ENCODE data around the gene PAM.

Gene PAM

GRCh38 chr5:102835717-102836116 is 80.6 kb downstream of the PAM start:
- H3K9ac ChIP-seq (ENCODE audit: low read length) = no peak overlapping the region
- H3K9me3 ChIP-seq (ENCODE audit: control insufficient read depth, insufficient read depth, low read depth, low read length) = no peaks in the 10 kb centered on the region
- no peaks in the 10 kb centered on the region for H3K27me3 ChIP-seq (ENCODE audit: control insufficient read depth, insufficient read depth, low read length)
- H3K36me3 ChIP-seq (ENCODE audit: control insufficient read depth, insufficient read depth, low read length) = no peaks in the 10 kb centered on the region
- H3K4me3 ChIP-seq (ENCODE audit: low read depth, low read length) = no peak overlapping the region
- H3K27ac ChIP-seq (ENCODE audit: low read depth, low read length) = no peak overlapping the region
- H3K4me1 ChIP-seq (ENCODE audit: control insufficient read depth, insufficient read depth, low read length) = no peaks in the 10 kb centered on the region

GRCh38 chr5:102841021-102841420 is 85.9 kb downstream of the PAM start:
- no peak overlapping the region for H3K4me3 ChIP-seq (ENCODE audit: low read depth, low read length)
- no peaks in the 10 kb centered on the region for H3K36me3 ChIP-seq (ENCODE audit: control insufficient read depth, insufficient read depth, low read length)
- 0 out of 2 replicates have a peak, but pooled peaks cover 4% of the 10 kb centered on the region for H3K9me3 ChIP-seq (ENCODE audit: control insufficient read depth, insufficient read depth, low read depth, low read length)
- H3K27ac ChIP-seq (ENCODE audit: low read depth, low read length) = no peak overlapping the region
- no peaks in the 10 kb centered on the region for H3K27me3 ChIP-seq (ENCODE audit: control insufficient read depth, insufficient read depth, low read length)
- H3K4me1 ChIP-seq (ENCODE audit: control insufficient read depth, insufficient read depth, low read length) = no peaks in the 10 kb centered on the region
- H3K9ac ChIP-seq (ENCODE audit: low read length) = no peak overlapping the region

- Histone ChIP-seq H3K9ac (ENCODE audit: low read length) (no peak overlapping the region), H3K9me3 (ENCODE audit: control insufficient read depth, insufficient read depth, low read depth, low read length) (0 out of 2 replicates have a peak, but pooled peaks cover 4% of the 10 kb centered on the region), H3K4me1 (ENCODE audit: control insufficient read depth, insufficient read depth, low read length) (no peaks in the 10 kb centered on the region), H3K27ac (ENCODE audit: low read depth, low read length) (no peak overlapping the region), H3K36me3 (ENCODE audit: control insufficient read depth, insufficient read depth, low read length) (no peaks in the 10 kb centered on the region), H3K4me3 (ENCODE audit: low read depth, low read length) (no peak overlapping the region), H3K27me3 (ENCODE audit: control insufficient read depth, insufficient read depth, low read length) (no peaks in the 10 kb centered on the region)
These were observed 88.9 kb downstream of the PAM start for GRCh38 chr5:102843997-102844396.

GRCh38 chr5:102845041-102845440 is 89.9 kb downstream of the PAM start:
- no peak overlapping the region for H3K4me3 ChIP-seq (ENCODE audit: low read depth, low read length)
- H3K9ac ChIP-seq (ENCODE audit: low read length) = no peak overlapping the region
- H3K27ac ChIP-seq (ENCODE audit: low read depth, low read length) = no peak overlapping the region
- H3K9me3 ChIP-seq (ENCODE audit: control insufficient read depth, insufficient read depth, low read depth, low read length) = 0 out of 2 replicates have a peak, but pooled peaks cover 4% of the 10 kb centered on the region
- H3K36me3 ChIP-seq (ENCODE audit: control insufficient read depth, insufficient read depth, low read length) = no peaks in the 10 kb centered on the region
- H3K27me3 ChIP-seq (ENCODE audit: control insufficient read depth, insufficient read depth, low read length) = no peaks in the 10 kb centered on the region
- no peaks in the 10 kb centered on the region for H3K4me1 ChIP-seq (ENCODE audit: control insufficient read depth, insufficient read depth, low read length)

- Histone ChIP-seq H3K4me3 (ENCODE audit: low read depth, low read length) (no peak overlapping the region), H3K4me1 (ENCODE audit: control insufficient read depth, insufficient read depth, low read length) (no peaks in the 10 kb centered on the region), H3K9ac (ENCODE audit: low read length) (no peak overlapping the region), H3K9me3 (ENCODE audit: control insufficient read depth, insufficient read depth, low read depth, low read length) (no peaks in the 10 kb centered on the region), H3K27me3 (ENCODE audit: control insufficient read depth, insufficient read depth, low read length) (no peaks in the 10 kb centered on the region), H3K27ac (ENCODE audit: low read depth, low read length) (no peak overlapping the region), H3K36me3 (ENCODE audit: control insufficient read depth, insufficient read depth, low read length) (no peaks in the 10 kb centered on the region)
These were observed 95.4 kb downstream of the PAM start for GRCh38 chr5:102850503-102850902.

GRCh38 chr5:102853680-102854079 is 98.6 kb downstream of the PAM start:
- Histone ChIP-seq H3K4me1 (ENCODE audit: control insufficient read depth, insufficient read depth, low read length) (no peaks in the 10 kb centered on the region), H3K36me3 (ENCODE audit: control insufficient read depth, insufficient read depth, low read length) (no peaks in the 10 kb centered on the region), H3K9ac (ENCODE audit: low read length) (no peak overlapping the region), H3K27ac (ENCODE audit: low read depth, low read length) (no peak overlapping the region), H3K4me3 (ENCODE audit: low read depth, low read length) (no peak overlapping the region), H3K27me3 (ENCODE audit: control insufficient read depth, insufficient read depth, low read length) (no peaks in the 10 kb centered on the region), H3K9me3 (ENCODE audit: control insufficient read depth, insufficient read depth, low read depth, low read length) (no peaks in the 10 kb centered on the region)

GRCh38 chr5:102855681-102856388 is 100.7 kb downstream of the PAM start:
- Histone ChIP-seq H3K9me3 (ENCODE audit: control insufficient read depth, insufficient read depth, low read depth, low read length) (no peaks in the 10 kb centered on the region), H3K27me3 (ENCODE audit: control insufficient read depth, insufficient read depth, low read length) (no peaks in the 10 kb centered on the region), H3K27ac (ENCODE audit: low read depth, low read length) (no peak overlapping the region), H3K36me3 (ENCODE audit: control insufficient read depth, insufficient read depth, low read length) (no peaks in the 10 kb centered on the region), H3K4me3 (ENCODE audit: low read depth, low read length) (no peak overlapping the region), H3K4me1 (ENCODE audit: control insufficient read depth, insufficient read depth, low read length) (no peaks in the 10 kb centered on the region), H3K9ac (ENCODE audit: low read length) (no peak overlapping the region)

GRCh38 chr5:102856389-102856777 is 101.3 kb downstream of the PAM start:
- H3K27ac ChIP-seq (ENCODE audit: low read depth, low read length) = no peak overlapping the region
- H3K27me3 ChIP-seq (ENCODE audit: control insufficient read depth, insufficient read depth, low read length) = no peaks in the 10 kb centered on the region
- H3K9ac ChIP-seq (ENCODE audit: low read length) = no peak overlapping the region
- no peaks in the 10 kb centered on the region for H3K36me3 ChIP-seq (ENCODE audit: control insufficient read depth, insufficient read depth, low read length)
- H3K4me1 ChIP-seq (ENCODE audit: control insufficient read depth, insufficient read depth, low read length) = no peaks in the 10 kb centered on the region
- no peak overlapping the region for H3K4me3 ChIP-seq (ENCODE audit: low read depth, low read length)
- H3K9me3 ChIP-seq (ENCODE audit: control insufficient read depth, insufficient read depth, low read depth, low read length) = no peaks in the 10 kb centered on the region

GRCh38 chr5:102857076-102857818 is 102.1 kb downstream of the PAM start:
- no peaks in the 10 kb centered on the region for H3K4me1 ChIP-seq (ENCODE audit: control insufficient read depth, insufficient read depth, low read length)
- no peaks in the 10 kb centered on the region for H3K36me3 ChIP-seq (ENCODE audit: control insufficient read depth, insufficient read depth, low read length)
- no peak overlapping the region for H3K9ac ChIP-seq (ENCODE audit: low read length)
- no peaks in the 10 kb centered on the region for H3K9me3 ChIP-seq (ENCODE audit: control insufficient read depth, insufficient read depth, low read depth, low read length)
- H3K27me3 ChIP-seq (ENCODE audit: control insufficient read depth, insufficient read depth, low read length) = no peaks in the 10 kb centered on the region
- H3K4me3 ChIP-seq (ENCODE audit: low read depth, low read length) = no peak overlapping the region
- H3K27ac ChIP-seq (ENCODE audit: low read depth, low read length) = no peak overlapping the region

- H3K27ac ChIP-seq (ENCODE audit: low read depth, low read length) = no peak overlapping the region
- H3K9me3 ChIP-seq (ENCODE audit: control insufficient read depth, insufficient read depth, low read depth, low read length) = no peaks in the 10 kb centered on the region
- no peaks in the 10 kb centered on the region for H3K36me3 ChIP-seq (ENCODE audit: control insufficient read depth, insufficient read depth, low read length)
- H3K9ac ChIP-seq (ENCODE audit: low read length) = no peak overlapping the region
- no peak overlapping the region for H3K4me3 ChIP-seq (ENCODE audit: low read depth, low read length)
- no peaks in the 10 kb centered on the region for H3K27me3 ChIP-seq (ENCODE audit: control insufficient read depth, insufficient read depth, low read length)
- no peaks in the 10 kb centered on the region for H3K4me1 ChIP-seq (ENCODE audit: control insufficient read depth, insufficient read depth, low read length)
These were observed 103.1 kb downstream of the PAM start for GRCh38 chr5:102858221-102858620.

GRCh38 chr5:102858808-102859207 is 103.7 kb downstream of the PAM start:
- H3K9me3 ChIP-seq (ENCODE audit: control insufficient read depth, insufficient read depth, low read depth, low read length) = no peaks in the 10 kb centered on the region
- H3K27ac ChIP-seq (ENCODE audit: low read depth, low read length) = no peak overlapping the region
- no peaks in the 10 kb centered on the region for H3K27me3 ChIP-seq (ENCODE audit: control insufficient read depth, insufficient read depth, low read length)
- H3K9ac ChIP-seq (ENCODE audit: low read length) = no peak overlapping the region
- no peaks in the 10 kb centered on the region for H3K36me3 ChIP-seq (ENCODE audit: control insufficient read depth, insufficient read depth, low read length)
- H3K4me1 ChIP-seq (ENCODE audit: control insufficient read depth, insufficient read depth, low read length) = no peaks in the 10 kb centered on the region
- no peak overlapping the region for H3K4me3 ChIP-seq (ENCODE audit: low read depth, low read length)

Data from HUES6 (cell line).